Hematopoietic multipotent progenitor cell treated with erythropoietin and hydrocortisone succinate and interleukin-3 and kit ligand, for 6 days (in vitro differentiated cells): ENCODE results near the gene JPH2.
"Not testable (repeated sequence)": the region's sequence is repeated elsewhere in the genome, so short reads cannot be mapped to it uniquely, and the experiment has no call there.

Experiments
- DNase-seq: peaks from one replicate; pipeline ENCODE4 v3.0.0-alpha.2; 2015

Gene JPH2

DNA sequence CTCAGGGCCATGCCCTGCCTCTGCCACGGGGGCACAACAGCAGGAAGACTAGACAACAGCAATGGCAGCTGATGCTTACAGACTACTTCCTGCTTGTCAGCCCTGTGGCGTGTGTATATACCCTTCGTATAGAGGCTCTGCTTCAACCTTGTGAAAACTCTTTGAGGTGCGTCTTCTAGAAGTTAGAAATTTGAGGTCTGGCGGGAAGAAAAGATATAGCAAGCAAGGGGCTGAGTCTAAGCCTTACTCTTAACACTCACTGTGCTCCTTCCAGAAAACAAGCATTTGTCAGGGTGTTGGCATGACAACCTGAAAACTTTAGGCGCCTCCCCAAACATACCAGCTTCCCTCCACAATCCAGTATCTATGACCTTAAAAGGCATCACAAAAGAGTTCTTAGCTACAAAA is 33.3 kb downstream of the JPH2 start:
- no peak for DNase-seq

GRCh38 chr20:44151621-44152416 is 35.2 kb downstream of the JPH2 start:
- DNase-seq = no peak

DNA sequence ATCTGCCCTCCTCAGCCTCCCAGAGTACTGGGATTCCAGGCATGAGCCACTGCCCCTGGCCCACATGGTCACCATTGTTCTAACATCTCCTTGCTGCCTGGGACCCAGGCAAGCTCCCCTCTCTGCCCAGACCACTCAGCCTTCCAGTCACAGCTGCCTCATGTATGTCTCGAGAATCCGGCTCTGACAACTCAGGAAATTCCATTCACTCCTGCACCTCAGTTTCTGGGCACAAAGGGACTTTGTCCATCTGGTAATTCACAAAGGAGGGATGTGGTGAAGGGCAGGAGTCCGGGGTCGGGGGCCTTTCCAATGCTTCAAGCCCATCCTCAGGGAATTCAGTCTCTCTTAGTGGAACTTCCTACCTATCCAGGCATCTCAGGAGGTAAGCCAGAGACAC is 40.7 kb downstream of the JPH2 start:
- no peak for DNase-seq

DNA sequence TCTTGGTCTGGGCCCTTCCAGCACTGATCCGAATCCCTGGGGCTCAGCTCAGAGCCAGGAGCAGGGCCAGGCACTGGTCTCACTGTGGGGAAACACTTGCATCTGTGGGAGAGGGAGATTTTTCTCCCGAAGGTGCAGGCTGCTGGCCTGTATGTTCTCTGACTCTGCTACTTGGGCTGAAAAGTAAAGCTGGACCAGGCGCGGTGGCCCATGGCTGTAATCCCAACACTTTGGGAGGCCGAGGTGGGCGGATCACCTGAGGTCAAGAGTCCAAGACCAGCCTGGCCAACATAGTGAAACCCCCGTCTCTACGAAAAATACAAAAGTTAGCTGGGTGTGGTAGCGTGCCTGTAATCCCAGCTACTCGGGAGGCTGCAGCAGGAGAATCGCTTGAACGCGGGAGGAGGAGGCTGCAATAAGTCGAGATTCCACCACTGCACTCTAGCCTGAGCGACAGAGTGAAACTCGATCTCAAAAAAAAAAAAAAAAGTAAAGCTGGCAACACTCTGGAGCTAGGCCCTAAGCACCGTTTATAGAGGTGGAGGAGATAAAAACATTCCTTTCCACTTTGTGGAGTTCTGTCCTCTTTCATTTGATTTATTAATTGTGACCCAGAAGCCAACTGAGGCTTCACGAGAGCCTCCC is 41.7 kb downstream of the JPH2 start:
- DNase-seq = no peak

- no peak for DNase-seq
Measured at GRCh38 chr20:44143936-44144335, 43.1 kb downstream of the JPH2 start.

- no peak for DNase-seq
Measured at GRCh38 chr20:44142413-44142812, 44.6 kb downstream of the JPH2 start.

GRCh38 chr20:44141873-44142272 is 45.1 kb downstream of the JPH2 start:
- no peak for DNase-seq

- DNase-seq = no peak
Measured at GRCh38 chr20:44138867-44139266, 48.1 kb downstream of the JPH2 start.

DNA sequence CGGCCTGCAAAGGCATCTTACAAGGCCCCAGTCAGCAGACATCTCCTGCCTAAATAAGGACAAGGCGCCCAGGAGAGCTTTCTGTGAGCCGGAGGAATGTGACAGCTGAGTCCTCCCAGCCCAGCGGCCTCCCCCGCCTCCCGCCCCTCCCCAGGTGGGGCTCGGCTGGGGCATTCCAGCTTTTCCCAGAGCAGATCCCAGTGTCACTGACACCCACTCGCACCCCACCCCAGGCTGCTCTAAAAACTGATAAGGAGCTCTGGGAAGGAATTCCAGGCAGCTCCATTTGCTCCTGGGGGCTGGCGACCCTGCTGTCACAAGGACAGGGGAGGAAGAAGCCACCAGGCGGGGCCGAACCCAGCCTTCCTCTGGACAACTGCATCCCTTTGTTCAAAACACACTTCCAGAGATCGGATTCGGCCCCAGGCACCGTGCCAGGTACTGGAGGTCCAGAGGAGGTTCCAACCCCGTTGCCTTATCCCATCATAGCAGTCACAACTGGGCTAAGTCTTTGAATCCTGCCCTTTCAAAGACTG is 49.7 kb downstream of the JPH2 start:
- no peak for DNase-seq

DNA sequence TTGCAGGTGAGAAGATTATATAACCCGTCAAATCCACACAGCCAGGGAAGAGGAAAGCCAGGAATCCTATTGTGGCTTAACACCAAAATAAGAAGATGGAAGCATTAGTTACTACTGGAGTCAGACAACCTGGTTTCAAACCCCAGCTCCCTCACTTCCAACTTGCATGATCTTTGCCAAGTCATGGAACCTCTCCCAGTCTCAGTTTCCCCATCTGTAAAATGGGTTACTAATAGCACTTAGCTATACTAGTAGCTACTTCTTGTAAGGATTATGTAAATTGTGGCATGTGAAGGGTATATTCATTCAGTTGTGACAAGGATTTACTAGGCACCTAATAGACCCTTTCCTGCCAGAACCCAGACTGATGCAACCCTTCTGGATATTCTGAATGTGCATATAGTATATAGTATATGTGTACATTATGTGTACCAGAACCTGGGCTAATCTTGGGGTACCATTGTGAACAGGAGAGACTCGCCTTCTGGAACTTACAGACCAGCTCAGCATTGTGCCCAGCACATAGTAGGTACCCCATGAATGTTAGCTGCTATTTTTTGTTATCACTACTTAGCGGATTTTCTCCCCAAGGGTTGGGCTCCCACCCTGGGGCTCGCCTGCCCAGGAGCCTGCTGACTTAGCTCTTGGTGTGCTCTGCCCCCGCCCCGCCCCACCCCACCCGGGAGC is 50.3 kb downstream of the JPH2 start:
- no peak for DNase-seq

- no peak for DNase-seq
Measured at GRCh38 chr20:44135417-44136204, 51.4 kb downstream of the JPH2 start.

GRCh38 chr20:44135012-44135412 is 52.0 kb downstream of the JPH2 start:
- peak; percentile 11 for DNase-seq

DNA sequence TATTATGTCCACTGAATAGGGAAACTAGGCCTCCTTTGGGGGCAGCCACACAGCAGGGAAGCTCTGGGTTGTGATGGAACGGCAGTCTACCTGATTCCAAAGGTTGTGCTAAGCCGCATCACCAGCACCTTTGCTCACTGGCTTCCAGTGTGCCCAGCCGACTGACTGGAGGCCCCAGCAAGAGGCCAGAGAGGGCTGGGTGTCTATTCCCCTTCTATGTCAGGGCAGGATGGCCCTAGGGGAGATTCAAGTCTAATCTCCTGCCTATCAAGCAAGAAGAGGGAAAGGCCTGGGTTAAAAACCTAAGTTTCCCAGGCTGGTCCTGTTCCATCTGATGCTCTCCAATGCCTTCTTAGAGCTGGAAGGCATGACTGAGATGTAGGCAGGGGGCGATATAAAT is 53.6 kb downstream of the JPH2 start:
- DNase-seq = peak; percentile 17

DNA sequence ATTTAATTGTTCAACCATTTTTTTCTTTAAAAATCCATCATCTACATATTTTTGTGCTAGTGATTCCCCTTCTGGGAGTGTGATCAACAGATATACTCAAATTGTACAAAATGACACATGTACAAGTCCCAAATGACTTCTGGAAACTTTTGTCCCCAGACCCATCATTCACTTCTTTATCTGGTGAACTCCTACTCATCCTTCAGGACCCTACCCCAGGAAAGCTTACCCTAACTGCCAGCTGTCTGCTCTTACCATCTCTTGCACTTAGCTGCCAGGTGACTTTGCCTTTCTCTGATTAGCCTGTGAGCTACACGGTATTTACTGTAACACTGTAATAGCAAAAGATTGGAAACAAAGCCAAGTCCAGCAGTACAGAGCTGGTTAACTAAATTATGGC is 55.3 kb downstream of the JPH2 start:
- DNase-seq = no peak

DNA sequence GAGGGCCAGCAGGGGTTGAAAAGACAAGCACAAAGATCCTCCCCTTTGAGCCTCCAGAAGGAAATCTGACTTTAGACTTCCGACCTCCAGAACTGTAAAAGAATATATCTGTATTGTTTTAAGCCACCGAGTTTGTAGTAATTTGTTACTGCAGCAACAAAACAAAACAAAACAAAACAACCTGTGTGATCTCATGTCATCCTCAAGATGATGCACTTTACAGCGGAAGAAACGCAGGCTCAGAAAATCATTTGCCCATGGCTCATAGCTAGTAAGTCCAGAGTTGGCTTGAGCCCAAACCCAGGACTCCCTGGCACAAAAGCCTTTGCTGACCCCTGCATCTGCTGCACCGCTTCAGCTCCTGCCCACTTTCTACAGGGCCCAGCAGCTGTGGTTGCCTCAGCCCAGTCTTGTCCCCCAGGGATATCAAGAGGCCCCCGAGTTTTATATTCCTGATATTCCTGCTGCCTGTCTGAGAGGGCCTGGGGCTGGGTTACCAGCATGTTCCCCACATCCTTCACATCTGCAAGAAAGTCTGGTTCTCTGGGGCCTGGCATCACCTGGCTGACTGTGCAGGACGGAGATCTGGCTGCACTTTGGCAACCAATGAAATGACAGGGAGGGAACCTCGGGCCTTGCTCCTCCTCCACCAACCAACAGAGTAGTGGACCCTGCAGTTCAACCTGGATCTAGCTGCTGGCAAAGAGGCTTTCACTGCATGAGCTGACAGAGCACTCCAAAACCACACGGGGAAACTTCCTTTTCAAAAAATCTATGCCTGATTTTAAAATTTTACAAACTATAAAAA is 56.9 kb downstream of the JPH2 start:
- no peak for DNase-seq

- not testable (repeated sequence) for DNase-seq
Measured at GRCh38 chr20:44129300-44129699, 57.7 kb downstream of the JPH2 start.

DNA sequence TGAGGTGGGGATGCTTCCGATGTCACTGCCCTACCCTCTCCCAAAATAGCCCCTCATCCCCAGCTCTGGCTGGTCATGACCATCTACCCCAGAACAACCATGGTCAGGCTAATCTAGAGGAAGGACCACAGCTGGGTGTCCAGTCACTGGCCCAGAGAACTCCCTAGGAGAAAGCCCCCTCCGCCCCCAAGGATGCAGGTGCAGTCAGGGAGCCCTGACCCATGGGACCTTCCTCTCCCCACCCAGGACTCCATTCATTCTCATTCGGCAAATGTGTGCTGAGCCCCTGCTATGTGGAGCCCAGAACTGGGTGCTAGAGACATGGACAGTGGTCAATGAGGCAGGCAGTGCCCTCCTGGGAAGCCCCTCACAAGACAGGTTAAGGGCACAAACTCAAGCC is 60.5 kb downstream of the JPH2 start:
- no peak for DNase-seq

- DNase-seq = no peak
Measured at GRCh38 chr20:44125332-44126127, 61.5 kb downstream of the JPH2 start.

DNA sequence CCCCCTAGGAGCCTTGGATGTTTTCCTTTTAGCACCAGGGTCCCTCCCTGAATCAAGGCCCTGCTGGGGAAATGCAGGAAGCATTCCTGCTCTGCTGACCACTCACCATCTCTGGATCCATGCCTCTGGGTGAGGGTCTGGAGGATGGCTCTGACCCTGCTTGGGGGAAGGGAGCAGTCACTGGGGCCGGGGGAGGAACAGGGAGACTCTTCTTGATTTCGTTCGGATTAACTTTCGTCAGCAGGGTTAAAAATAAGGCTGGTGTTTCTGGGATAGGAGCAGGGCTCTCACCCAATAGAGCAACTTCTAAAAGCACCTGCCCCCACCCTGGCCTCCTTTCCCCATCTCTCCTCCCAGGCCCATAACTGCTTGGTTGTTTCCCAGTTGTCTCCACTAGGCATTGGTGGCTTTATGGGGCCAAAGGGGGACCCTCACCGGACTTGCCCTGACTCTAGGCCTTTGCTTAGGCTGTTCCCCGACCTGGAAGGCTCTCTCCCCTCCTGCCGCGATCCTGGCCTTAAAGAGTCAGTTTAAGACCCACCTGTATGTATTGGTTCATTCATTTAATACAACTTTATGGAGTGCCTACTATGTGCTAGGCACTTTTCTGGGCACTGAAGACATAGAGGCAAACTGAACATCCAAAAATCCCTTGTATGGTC is 63.0 kb downstream of the JPH2 start:
- no peak for DNase-seq

DNA sequence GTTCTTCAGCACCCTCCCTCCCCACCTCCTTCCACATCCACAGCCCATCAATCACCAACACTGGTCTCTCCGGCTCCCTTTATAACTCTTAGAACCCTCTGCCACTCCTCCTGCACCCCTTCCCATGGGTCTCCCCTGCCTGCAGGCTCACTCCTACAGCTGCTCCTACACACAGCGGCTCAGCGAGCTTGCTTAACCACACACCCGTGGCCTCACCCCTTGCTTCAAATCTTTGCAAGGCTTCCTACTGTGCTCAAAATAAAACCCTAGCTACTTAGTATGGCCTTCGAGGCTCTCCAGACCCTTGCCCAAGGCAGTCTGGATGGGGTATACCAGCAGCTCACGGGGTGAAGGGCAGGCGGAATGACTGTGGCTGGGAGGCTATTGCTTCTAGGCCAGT is 63.7 kb downstream of the JPH2 start:
- DNase-seq = no peak
